ENCODE measurements around the gene TSPAN17. TPM values are rescaled to one million over a fixed set of nuclear protein-coding genes. Genes with fewer than 3 reads are reported as not detected.

The TSPAN17 gene
- total and polyA plus RNA-seq, 2 donors from 2014 or later, result 32.1 to 34.3 TPM

- no peak for TF ChIP-seq CTCF (IDR thresholded peaks at IDR 0.05; ENCODE audit: borderline replicate concordance, extremely low read depth, insufficient read depth)
- Histone ChIP-seq H3K36me3 (ENCODE audit: control insufficient read depth in 2 of 3, insufficient read depth in 3 of 3, low read length in 3 of 3) (no peaks in the 10 kb centered on the region), H3K27me3 (ENCODE audit: control insufficient read depth, insufficient read depth, low read length) (no peaks in the 10 kb centered on the region), H3K27ac (ENCODE audit: low read depth in 2 of 2, low read length in 2 of 2) (no peak overlapping the region), H3K4me1 (ENCODE audit: control insufficient read depth in 2 of 3, insufficient read depth in 2 of 3, low read depth in 1 of 3, low read length in 3 of 3) (peaks cover 0 to 4% (median 3%) of the 10 kb centered on the region in 3 donors), H3K9ac (ENCODE audit: low read length in 3 of 3) (no peak overlapping the region), H3K9me3 (ENCODE audit: control insufficient read depth in 2 of 3, insufficient read depth in 1 of 3, low read length in 3 of 3) (no peaks in the 10 kb centered on the region), H3K4me3 (ENCODE audit: low read length in 3 of 3) (no peak overlapping the region)
- intact Hi-C loops (cut with DNase I), result no loop called here
- FAIRE-seq (no peak), DNase-seq (no peak)
These were observed 4.4 kb upstream of the TSPAN17 start for GRCh38 chr5:176642675-176643490.

GRCh38 chr5:176643491-176644219 lies 3.6 kb upstream of the TSPAN17 start:
- Histone ChIP-seq H3K9me3 (ENCODE audit: control insufficient read depth in 2 of 3, insufficient read depth in 1 of 3, low read length in 3 of 3) (no peaks in the 10 kb centered on the region), H3K9ac (ENCODE audit: low read length in 3 of 3) (no peak overlapping the region), H3K27ac (ENCODE audit: low read depth in 2 of 2, low read length in 2 of 2) (no peak overlapping the region), H3K36me3 (ENCODE audit: control insufficient read depth in 2 of 3, insufficient read depth in 3 of 3, low read length in 3 of 3) (no peaks in the 10 kb centered on the region), H3K4me1 (ENCODE audit: control insufficient read depth in 2 of 3, insufficient read depth in 2 of 3, low read depth in 1 of 3, low read length in 3 of 3) (peaks cover 0 to 11% (median 7%) of the 10 kb centered on the region in 3 donors), H3K4me3 (ENCODE audit: low read length in 3 of 3) (no peak overlapping the region), H3K27me3 (ENCODE audit: control insufficient read depth, insufficient read depth, low read length) (no peaks in the 10 kb centered on the region)
- TF ChIP-seq CTCF (IDR thresholded peaks at IDR 0.05; ENCODE audit: borderline replicate concordance, extremely low read depth, insufficient read depth), result no peak
- DNase-seq (no peak), FAIRE-seq (no peak)
- intact Hi-C loops (cut with DNase I), result no loop called here

GRCh38 chr5:176644294-176644693 lies 3.0 kb upstream of the TSPAN17 start:
- TF ChIP-seq CTCF (IDR thresholded peaks at IDR 0.05; ENCODE audit: borderline replicate concordance, extremely low read depth, insufficient read depth), result no peak
- intact Hi-C loops (cut with DNase I), result no loop called here
- Histone ChIP-seq H3K9me3 (ENCODE audit: control insufficient read depth in 2 of 3, insufficient read depth in 1 of 3, low read length in 3 of 3) (no peaks in the 10 kb centered on the region), H3K27me3 (ENCODE audit: control insufficient read depth, insufficient read depth, low read length) (no peaks in the 10 kb centered on the region), H3K36me3 (ENCODE audit: control insufficient read depth in 2 of 3, insufficient read depth in 3 of 3, low read length in 3 of 3) (no peaks in the 10 kb centered on the region), H3K27ac (ENCODE audit: low read depth in 2 of 2, low read length in 2 of 2) (no peak overlapping the region), H3K4me1 (ENCODE audit: control insufficient read depth in 2 of 3, insufficient read depth in 2 of 3, low read depth in 1 of 3, low read length in 3 of 3) (peaks cover 0 to 11% (median 7%) of the 10 kb centered on the region in 3 donors), H3K4me3 (ENCODE audit: low read length in 3 of 3) (no peak overlapping the region), H3K9ac (ENCODE audit: low read length in 3 of 3) (no peak overlapping the region)
- FAIRE-seq (no peak), DNase-seq (no peak)
